ENCODE results near the gene PRELID2.
"Not testable (repeated sequence)": the region's sequence is repeated elsewhere in the genome, so short reads cannot be mapped to it uniquely, and the experiment has no call there.

PRELID2 gene
- 0.55 to 3.7 (median 1.4) reads per million in 9 experiments for total RNA-seq

DNA sequence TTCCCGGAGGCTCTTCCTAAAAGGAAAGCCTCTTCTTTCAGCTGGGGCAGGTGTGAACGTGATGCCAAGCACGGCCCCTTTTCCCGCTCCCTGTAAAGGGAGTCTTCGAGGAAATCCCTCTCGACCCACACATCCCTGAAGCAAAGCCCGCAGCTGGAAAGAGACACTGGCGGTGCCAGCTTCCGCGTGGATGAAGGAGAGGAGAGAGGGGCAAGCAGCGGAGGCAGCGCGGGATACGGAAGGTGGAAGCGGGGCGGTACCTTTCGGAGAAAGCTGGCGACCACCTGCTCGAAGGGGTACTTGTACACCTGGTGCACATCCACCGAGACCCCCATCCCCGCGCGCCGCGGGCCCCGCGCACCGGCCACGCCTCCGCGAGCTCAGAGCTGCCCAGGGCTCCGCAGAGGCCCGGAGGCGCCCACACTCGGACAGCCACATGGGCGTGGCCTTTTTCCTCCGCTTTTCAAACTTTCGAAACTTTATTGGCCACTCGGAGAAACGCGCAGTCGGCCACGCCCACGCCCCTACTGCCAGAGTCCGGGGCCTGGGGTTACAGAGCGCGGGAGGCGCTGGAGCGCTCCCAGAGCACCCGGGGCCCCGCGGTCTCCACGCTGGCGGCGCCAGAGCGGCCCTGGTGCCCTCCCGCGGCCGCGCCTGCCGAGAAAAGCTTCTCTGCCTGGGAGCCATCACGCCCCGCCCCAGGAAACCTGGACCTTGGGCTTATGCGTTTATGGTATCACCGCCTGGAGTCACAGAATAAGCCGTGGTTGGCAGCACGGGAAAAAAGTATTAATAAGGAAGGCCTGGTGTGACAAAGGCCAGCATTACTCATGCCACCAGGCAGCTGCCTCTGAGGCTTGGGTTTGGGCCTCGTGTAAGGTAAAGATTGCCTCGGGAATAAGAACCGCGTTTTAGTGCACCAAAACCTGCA is at the start of gene PRELID2:
Gene PRELID2, minus strand, starts transcription at position 426 of the 931 bp plus-strand sequence. Its CDS starts 91 bp downstream, at position 335.
- Mint-ChIP-seq H3K4me1 (ENCODE audit: low read depth in 2 of 2) (no peaks in the 10 kb centered on the region), H3K4me3 (peak within 1 kb of the TSS; percentile 64 to 65), H3K27me3 (peaks cover 0 to 9% of the 10 kb centered on the region in 2 donors), H3K9me3 (no peaks in the 10 kb centered on the region), H3K27ac (no peak within 1 kb of the TSS), H3K36me3 (ENCODE audit: insufficient read depth) (no peaks in the 10 kb centered on the region)
- ATAC-seq (replicated peaks) (peak; percentile 79), DNase-seq (peak; percentile 8 to 22 (median 18))

DNA sequence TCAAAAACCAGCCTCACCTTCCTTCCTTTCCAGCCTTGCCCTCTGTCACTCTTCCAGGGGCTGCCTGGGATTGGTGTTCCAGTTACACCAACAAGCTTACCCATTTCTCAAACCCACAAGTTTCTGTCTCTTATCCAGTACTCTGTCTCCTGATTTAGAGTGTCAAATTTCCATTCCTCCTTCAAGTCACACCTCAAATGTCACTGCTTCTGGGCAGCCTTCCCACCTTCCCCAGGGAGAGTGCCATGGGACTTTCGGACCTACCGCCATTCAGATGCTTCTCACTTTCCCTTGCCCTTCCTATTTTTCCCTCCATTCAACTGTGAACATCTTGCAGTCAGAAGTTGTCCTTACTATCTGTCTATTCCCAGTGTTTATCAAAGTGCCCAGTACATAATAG is 39.6 kb upstream of the PRELID2 start:
- ATAC-seq (replicated peaks) (no peak), DNase-seq (no peak)
- H3K27ac Mint-ChIP-seq: no peak overlapping the region
- no peaks in the 10 kb centered on the region for H3K4me1 Mint-ChIP-seq (ENCODE audit: low read depth in 2 of 2)
- H3K36me3 Mint-ChIP-seq (ENCODE audit: insufficient read depth): no peaks in the 10 kb centered on the region
- H3K4me3 Mint-ChIP-seq: no peak overlapping the region
- peaks cover 2 to 5% of the 10 kb centered on the region in 2 donors for H3K9me3 Mint-ChIP-seq
- peaks cover 15 to 16% of the 10 kb centered on the region in 2 donors for H3K27me3 Mint-ChIP-seq

DNA sequence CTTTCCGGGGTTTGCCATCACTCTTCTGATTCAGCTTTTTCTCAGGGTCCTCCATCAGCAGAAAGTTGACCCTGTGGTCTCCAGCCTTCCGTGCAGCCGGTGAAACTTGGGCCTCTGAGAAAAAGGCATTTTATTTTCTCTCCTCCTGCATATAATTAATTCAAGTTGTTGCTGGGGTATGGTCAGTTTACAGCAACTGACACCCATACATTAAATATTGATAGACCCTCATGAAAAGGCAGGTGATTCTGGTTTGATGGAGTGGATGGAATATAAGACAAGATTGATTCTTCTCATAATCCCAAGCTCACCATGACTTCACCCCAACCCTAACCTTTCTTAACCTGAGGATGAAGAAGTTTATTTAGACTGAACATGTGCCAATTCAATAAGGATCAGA is 37.8 kb upstream of the PRELID2 start, which contains the start of gene GRXCR2:
Gene GRXCR2, minus strand, starts transcription at position 101 of the 400 bp plus-strand sequence. Its CDS starts 46 bp downstream, at position 55.
- Mint-ChIP-seq H3K4me1 (ENCODE audit: low read depth in 2 of 2) (no peaks in the 10 kb centered on the region), H3K9me3 (peaks cover 0 to 5% of the 10 kb centered on the region in 2 donors), H3K4me3 (no peak within 1 kb of the TSS), H3K27ac (no peak within 1 kb of the TSS), H3K27me3 (peaks cover 11 to 16% of the 10 kb centered on the region in 2 donors), H3K36me3 (ENCODE audit: insufficient read depth) (no peaks in the 10 kb centered on the region)
- no peak for DNase-seq
- no peak for ATAC-seq (replicated peaks)

DNA sequence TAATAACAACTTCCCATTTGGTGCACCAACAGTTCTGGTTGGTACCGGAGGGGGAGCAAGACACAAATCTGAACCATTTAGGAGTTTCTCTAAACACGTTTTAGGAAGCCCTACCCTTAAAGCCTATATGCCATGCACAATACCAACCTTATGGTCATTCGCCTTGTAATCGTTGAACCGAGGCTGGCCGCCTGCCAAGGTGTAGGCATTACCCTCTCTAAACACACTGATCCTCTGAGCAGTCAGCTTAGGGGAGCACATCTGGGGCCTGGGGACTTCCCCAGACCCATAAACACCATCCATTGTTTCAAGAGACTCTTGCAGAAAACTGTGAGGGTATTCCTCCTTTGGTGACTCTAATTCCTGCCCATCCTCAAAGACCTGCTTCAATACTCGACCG is 37.3 kb upstream of the PRELID2 start:
- H3K27me3 Mint-ChIP-seq: peaks cover 11 to 16% of the 10 kb centered on the region in 2 donors
- ATAC-seq (replicated peaks): no peak
- H3K36me3 Mint-ChIP-seq (ENCODE audit: insufficient read depth): no peaks in the 10 kb centered on the region
- H3K27ac Mint-ChIP-seq: no peak overlapping the region
- peaks cover 0 to 5% of the 10 kb centered on the region in 2 donors for H3K9me3 Mint-ChIP-seq
- no peaks in the 10 kb centered on the region for H3K4me1 Mint-ChIP-seq (ENCODE audit: low read depth in 2 of 2)
- DNase-seq: no peak
- no peak overlapping the region for H3K4me3 Mint-ChIP-seq

DNA sequence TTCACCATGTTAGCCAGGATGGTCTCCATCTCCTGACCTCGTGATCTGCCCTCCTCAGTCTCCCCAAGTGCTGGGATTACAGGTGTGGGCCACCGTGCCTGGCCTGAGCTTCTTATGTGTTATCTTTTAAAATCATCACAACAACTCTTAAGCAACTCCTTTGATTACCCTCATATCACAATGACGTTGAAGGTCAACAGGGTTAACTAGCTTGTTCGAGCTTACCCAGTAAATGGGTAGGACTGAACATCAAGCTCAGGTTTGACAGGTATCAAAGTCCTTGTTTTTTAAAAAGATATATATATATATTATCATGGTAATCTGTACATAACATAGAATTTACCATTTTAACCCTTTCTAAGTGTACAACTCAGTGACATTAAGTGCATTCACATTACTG is 34.6 kb upstream of the PRELID2 start:
- Mint-ChIP-seq H3K27me3 (peaks cover 8 to 11% of the 10 kb centered on the region in 2 donors), H3K4me3 (no peak overlapping the region)
- ATAC-seq (replicated peaks): no peak

DNA sequence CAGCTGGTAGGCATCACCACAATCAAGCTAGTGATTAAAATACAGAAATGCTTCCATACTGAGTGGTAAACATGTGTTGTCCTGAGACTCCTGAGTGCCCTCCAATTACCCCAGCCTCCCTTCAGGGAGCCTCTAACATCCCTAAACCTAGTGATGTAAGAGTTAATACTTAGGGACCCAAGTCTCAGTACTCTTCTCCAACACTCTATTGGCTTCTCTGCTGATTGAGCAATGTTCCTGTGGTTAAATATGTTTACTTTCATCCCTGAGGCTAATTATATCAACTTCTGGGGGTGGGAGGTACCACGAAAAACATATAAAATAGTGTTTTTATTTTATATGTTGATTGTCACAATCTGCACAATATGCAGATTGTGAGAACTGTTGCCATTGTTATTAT is 32.7 kb upstream of the PRELID2 start:
- no peaks in the 10 kb centered on the region for H3K4me1 Mint-ChIP-seq (ENCODE audit: low read depth in 2 of 2)
- no peak overlapping the region for H3K4me3 Mint-ChIP-seq
- H3K9me3 Mint-ChIP-seq: no peaks in the 10 kb centered on the region
- no peak overlapping the region for H3K27ac Mint-ChIP-seq
- DNase-seq: no peak
- H3K36me3 Mint-ChIP-seq (ENCODE audit: insufficient read depth): no peaks in the 10 kb centered on the region
- no peak for ATAC-seq (replicated peaks)
- peaks cover 0 to 16% of the 10 kb centered on the region in 2 donors for H3K27me3 Mint-ChIP-seq

More for the DNA sequence above, 34.6 kb upstream of the PRELID2 start:
- Mint-ChIP-seq H3K36me3 (ENCODE audit: insufficient read depth) (no peaks in the 10 kb centered on the region), H3K27ac (no peak overlapping the region), H3K9me3 (peaks cover 0 to 3% of the 10 kb centered on the region in 2 donors), H3K4me1 (ENCODE audit: low read depth in 2 of 2) (no peaks in the 10 kb centered on the region)
- DNase-seq: no peak

DNA sequence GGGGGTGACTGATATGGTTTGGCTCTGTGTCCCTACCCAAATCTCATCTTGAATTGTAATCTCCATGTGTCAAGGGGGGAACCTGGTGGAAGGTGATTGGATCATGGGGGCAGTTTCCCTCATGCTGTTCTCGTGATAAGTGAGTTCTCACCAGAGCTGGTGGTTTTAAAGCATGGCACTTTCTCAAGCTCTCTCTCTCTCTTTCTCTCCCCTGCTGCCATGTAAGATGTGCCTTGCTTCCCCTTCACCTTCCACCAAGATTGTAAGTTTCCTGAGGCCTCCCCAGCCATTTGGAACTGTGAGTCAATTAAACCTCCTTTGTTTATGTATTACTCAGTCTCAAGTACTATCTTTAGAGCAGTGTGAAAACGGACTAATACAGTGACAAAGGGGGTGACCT is 29.3 kb upstream of the PRELID2 start:
- not testable (repeated sequence) for H3K36me3 Mint-ChIP-seq (ENCODE audit: insufficient read depth); DNase-seq; H3K27ac Mint-ChIP-seq; H3K4me3 Mint-ChIP-seq; ATAC-seq (replicated peaks); H3K4me1 Mint-ChIP-seq (ENCODE audit: low read depth in 2 of 2); H3K9me3 Mint-ChIP-seq
- H3K27me3 Mint-ChIP-seq: peaks cover 17 to 21% of the 10 kb centered on the region in 2 donors

DNA sequence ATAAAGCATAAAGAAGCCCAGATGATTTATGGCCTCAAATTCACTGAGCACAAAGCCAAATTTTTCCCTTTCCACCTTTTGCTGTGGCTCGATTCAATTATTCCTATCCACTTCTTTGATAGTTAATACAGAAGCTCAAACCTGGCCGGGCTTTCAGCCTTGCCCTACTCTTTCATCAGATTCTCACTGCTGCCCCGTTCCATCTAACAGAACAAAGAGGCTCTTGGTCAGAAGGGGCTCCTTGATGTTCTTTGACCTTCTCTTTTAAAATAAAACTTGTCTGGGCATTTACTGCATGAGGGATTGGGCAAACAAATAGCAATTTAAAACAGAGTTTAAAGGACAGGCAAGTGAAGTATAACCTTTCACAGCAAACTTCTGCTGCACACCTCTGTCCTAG is 27.9 kb upstream of the PRELID2 start:
- Mint-ChIP-seq H3K27me3 (peaks cover 21 to 22% of the 10 kb centered on the region in 2 donors), H3K4me1 (ENCODE audit: low read depth in 2 of 2) (peaks cover 0 to 4% of the 10 kb centered on the region in 2 donors), H3K36me3 (ENCODE audit: insufficient read depth) (no peaks in the 10 kb centered on the region), H3K4me3 (no peak overlapping the region), H3K27ac (no peak overlapping the region), H3K9me3 (no peaks in the 10 kb centered on the region)
- ATAC-seq (replicated peaks) (no peak), DNase-seq (no peak)

DNA sequence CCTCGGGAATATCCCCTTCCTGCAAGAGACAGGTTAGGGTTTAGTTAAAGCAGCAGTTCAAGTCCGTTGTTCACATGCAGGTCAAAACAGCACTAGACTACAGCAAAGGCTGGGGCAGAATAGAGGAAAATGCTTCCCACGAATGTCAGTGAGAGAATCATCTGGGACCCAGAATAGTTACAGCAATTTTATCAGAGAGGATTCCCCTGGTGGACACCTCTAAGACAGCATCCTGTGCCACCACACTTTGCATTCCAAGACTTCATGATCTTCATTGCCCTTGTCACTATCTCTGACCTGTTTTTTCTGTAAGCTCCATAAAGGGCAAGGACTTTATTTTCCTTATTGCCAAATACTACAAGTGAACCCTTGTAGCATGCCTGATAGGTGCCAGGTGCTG is 24.8 kb upstream of the PRELID2 start:
- Mint-ChIP-seq H3K36me3 (ENCODE audit: insufficient read depth) (no peaks in the 10 kb centered on the region), H3K4me1 (ENCODE audit: low read depth in 2 of 2) (peaks cover 0 to 4% of the 10 kb centered on the region in 2 donors), H3K9me3 (no peaks in the 10 kb centered on the region), H3K4me3 (no peak overlapping the region), H3K27me3 (peaks cover 23 to 32% of the 10 kb centered on the region in 2 donors), H3K27ac (no peak overlapping the region)
- ATAC-seq (replicated peaks) (no peak), DNase-seq (no peak)

DNA sequence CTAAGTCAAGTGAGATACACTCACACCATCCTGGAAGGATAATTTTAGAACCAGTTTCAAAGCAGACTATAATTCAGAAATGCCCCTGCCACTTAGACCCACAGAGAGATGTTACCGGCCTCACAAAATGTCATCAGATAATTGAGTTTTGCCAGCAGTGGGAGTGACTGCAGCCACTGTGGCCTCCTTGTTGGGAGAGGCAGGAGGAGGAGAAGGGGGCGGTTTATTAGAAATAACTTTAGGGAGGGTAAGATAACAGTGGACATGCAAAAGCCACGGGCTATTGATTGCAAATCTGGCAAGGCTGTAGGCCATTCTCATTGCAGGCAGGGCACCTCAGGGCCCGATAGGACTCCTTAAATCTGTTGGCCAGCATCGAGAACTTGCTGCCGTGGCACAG is 24.3 kb upstream of the PRELID2 start:
- Mint-ChIP-seq H3K36me3 (ENCODE audit: insufficient read depth) (no peaks in the 10 kb centered on the region), H3K27me3 (peaks cover 18 to 32% of the 10 kb centered on the region in 2 donors), H3K27ac (no peak overlapping the region), H3K9me3 (no peaks in the 10 kb centered on the region), H3K4me3 (no peak overlapping the region), H3K4me1 (ENCODE audit: low read depth in 2 of 2) (peaks cover 0 to 4% of the 10 kb centered on the region in 2 donors)
- DNase-seq: no peak
- ATAC-seq (replicated peaks): no peak

DNA sequence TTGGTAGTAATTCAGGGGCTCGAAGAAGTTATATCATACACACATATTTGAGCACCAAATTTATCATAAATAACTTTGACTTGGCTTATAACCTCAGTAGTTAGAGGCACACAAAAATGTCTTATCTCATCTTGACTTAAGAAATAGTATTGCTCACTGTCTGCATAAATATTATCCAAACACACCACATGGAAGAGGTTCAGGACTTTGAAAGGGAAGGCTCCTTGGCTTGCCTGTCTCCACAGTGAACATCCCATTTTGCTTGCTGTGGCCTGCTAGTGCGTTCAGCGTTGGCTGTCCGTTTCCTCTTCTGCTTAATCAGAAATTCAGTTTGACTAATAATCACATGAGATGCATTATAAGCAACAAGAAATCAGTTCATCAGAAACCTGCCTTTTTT is 23.8 kb upstream of the PRELID2 start:
- H3K9me3 Mint-ChIP-seq: no peaks in the 10 kb centered on the region
- H3K36me3 Mint-ChIP-seq (ENCODE audit: insufficient read depth): no peaks in the 10 kb centered on the region
- no peak overlapping the region for H3K27ac Mint-ChIP-seq
- H3K27me3 Mint-ChIP-seq: peaks cover 14 to 32% of the 10 kb centered on the region in 2 donors
- ATAC-seq (replicated peaks): no peak
- no peak overlapping the region for H3K4me3 Mint-ChIP-seq
- peaks cover 0 to 4% of the 10 kb centered on the region in 2 donors for H3K4me1 Mint-ChIP-seq (ENCODE audit: low read depth in 2 of 2)
- no peak for DNase-seq

DNA sequence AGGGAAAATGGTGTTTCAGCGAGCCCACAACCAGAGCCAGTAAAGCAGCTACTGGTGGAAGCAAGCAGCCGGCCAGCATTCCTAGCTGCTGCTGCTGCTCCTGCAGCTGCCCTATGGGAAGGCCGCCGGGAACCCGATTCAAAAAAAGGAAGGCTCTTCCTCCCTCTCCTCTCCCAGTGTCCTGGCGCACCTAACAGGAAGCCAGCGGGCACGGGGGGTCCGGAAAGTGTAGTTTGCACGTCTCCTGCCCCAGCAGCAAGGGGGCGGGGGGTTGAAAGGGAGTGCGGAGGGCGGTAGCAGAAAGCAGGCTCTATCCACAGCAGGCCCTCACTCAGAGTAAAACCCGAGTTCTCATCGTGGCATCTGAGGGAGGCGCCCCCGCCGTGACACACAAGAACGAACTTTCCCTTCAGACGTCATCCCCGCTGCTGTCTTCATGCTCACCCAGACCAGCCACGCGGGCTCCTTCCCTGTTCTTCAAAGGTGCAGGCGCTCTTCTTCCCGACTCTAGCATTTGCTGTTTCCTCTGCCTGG is 21.2 kb upstream of the PRELID2 start:
- no peak for DNase-seq
- Mint-ChIP-seq H3K27ac (no peak overlapping the region), H3K9me3 (no peaks in the 10 kb centered on the region), H3K27me3 (peaks cover 10 to 28% of the 10 kb centered on the region in 2 donors), H3K4me3 (peak overlapping the region in 1 of 2 donors; percentile 21), H3K4me1 (ENCODE audit: low read depth in 2 of 2) (peaks cover 0 to 2% of the 10 kb centered on the region in 2 donors), H3K36me3 (ENCODE audit: insufficient read depth) (no peaks in the 10 kb centered on the region)
- peak; percentile 32 for ATAC-seq (replicated peaks)

DNA sequence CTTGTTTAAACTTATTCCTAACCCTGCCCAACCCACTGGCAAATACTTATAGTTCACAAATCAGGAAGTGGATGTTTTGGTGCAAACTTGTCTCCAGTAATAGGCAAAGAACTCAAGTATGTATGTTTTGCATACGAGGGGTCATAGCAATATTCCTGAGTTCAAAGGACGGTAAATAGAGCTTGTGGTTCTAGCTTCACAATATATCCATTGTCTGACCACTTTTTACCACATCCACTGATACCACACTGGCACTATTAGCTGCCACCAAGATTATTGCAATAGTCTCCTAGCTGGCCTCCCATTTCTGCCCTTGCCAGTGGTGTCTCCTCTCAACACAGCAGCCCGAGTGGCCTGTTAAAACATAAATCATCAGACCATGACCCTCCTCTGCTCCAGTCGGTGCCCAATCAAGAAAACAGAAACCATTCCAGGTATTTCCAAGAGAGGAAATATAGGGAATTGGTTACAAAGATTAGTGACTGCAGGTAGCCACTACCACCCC is 20.7 kb upstream of the PRELID2 start:
- Mint-ChIP-seq H3K9me3 (no peaks in the 10 kb centered on the region), H3K27me3 (peaks cover 5 to 23% of the 10 kb centered on the region in 2 donors), H3K4me3 (no peak overlapping the region), H3K36me3 (ENCODE audit: insufficient read depth) (no peaks in the 10 kb centered on the region), H3K27ac (no peak overlapping the region), H3K4me1 (ENCODE audit: low read depth in 2 of 2) (no peaks in the 10 kb centered on the region)
- no peak for ATAC-seq (replicated peaks)
- DNase-seq: no peak

Measured in effector memory CD8-positive, alpha-beta T cell (primary cell).